HK-2 (cell line): Measurements from ENCODE around the gene UGT1A7.

Source experiments
- DNase-seq: peaks from one replicate; pipeline ENCODE4 v3.0.0-alpha.2; 2018; ENCODE audit not compliant: unreplicated experiment

The UGT1A7 gene

DNA sequence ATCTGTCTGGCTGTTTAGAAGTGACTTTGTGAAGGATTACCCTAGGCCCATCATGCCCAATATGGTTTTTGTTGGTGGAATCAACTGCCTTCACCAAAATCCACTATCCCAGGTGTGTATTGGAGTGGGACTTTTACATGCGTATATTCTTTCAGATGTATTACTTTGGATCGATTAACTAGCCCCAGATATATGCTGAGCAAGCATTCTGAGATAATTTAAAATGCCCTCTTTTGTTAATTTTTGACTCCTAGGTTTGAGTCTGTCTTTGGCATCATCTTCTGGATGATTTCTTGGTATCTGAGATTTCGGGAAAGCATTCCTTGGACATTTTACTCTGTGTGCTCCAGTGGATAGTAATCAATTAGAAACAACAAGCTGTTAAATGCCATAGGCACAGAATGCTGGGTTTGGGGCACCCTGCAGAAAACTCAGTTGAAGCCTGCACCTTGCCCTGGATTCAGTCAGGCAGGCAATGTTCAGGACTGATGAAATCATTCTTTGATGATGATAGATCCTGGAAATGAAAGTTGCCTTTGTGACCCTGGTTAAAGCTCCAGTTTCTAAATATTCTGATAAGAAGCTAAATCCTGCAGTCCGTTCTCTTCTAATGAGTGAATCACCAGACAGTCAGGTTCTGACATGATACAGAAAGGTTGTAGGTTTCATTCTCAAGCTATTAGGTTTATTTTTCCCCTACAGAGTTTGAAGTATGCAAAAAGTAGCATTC lies 79.5 kb downstream of the UGT1A7 start:
- DNase-seq: no peak

DNA sequence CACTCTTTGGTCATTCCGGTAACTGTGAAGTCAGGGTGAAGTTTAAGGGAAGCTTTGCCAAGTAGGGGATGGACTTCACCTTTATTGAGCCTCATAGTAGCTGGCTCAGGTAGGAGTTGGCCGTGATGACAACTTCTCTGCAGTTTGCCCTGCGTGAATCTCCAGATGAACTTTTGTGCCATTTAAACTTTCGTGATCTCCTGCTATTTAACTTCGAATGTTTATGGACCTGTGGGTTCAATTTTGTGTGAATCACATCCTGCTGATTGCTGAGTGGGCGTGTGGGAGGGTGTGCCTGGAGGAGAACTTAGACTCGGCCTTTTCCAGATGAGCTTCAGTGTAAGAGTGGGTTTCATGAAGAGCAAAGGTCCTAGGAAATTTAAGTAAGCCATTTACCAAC lies 82.6 kb downstream of the UGT1A7 start:
- peak; percentile 4 for DNase-seq

GRCh38 chr2:233764761-233765160 lies 83.1 kb downstream of the UGT1A7 start:
- DNase-seq: no peak

DNA sequence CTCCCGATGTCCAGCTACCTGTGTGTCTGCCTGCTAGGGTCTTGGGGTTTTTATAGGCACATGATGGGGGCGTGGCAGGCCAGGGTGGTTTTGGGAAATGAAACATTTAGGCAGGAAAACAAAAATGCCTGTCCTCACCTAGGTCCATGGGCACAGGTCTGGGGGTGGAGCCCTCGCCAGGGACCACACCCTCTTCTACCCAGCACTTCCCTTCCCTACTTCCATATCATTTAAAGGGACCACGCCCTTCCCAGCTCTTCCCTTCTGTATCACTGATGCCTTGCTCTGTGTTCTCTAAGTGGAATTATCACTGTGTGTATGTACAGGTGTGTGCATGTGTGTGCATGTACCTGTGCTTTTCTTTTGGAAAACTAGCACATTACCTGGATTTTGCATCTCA lies 84.7 kb downstream of the UGT1A7 start:
- no peak for DNase-seq

GRCh38 chr2:233768076-233768475 lies 86.4 kb downstream of the UGT1A7 start:
- DNase-seq: no peak

- no peak for DNase-seq
These were observed 87.6 kb downstream of the UGT1A7 start for GRCh38 chr2:233769260-233769659.

GRCh38 chr2:233772153-233772552 lies 90.5 kb downstream of the UGT1A7 start:
- no peak for DNase-seq

- no peak for DNase-seq
These were observed 90.9 kb downstream of the UGT1A7 start for GRCh38 chr2:233772583-233772982.

DNA sequence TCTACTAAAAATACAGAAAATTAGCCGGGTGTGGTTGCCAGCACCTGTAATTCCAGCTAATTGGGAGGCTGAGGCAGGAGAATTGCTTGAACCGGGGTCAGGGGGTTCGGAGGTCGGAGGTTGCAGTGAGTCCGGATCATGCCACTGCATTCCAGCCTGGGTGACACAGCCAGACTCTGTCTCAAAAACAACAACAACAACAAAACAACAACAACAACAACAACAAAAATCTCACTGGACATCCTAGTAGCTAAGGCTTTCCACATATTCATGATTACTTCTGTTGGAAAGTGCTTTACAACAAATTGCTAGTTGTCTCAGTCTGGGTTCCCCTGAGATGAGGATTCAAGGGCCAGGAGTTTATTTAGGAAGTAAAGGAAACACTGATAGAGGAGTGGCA lies 92.2 kb downstream of the UGT1A7 start:
- no peak for DNase-seq

DNA sequence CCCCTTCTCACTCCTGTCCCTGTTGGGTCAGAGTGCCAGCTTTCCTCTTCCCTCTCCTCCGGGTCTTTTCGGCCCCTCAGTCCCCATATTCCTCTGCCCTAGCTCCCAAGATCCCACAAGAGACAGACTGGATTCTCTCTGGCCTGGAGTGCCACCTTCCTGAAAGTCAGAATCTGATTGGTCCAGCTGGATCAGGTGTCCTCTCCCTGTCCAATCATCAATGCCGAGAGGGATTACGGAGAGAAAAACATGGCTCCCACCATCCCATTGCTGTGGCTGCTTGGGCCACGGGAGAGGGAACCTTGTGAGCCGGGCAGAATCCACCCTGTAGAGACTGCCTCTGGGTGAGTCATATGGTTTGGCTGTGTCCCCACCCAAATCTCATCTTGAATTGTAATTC lies 93.7 kb downstream of the UGT1A7 start:
- no peak for DNase-seq

DNA sequence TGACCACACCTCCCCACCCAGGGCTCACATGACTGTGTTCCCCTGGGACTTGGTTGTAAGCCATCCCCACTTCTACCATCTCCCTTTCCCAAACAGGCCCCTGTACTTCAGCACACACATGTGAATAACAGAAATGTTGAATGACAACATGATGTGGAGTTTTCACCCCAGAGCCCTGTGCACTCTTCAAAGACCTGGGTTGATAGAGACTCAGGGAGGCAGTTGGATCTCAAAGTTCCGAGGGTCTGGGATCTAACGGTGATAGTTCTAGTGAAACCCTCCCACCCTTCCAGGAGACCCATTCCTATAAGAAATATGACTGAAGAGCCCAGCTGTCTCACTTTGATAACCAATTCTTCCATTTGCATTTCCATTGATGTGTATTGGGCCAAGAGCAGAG lies 96.3 kb downstream of the UGT1A7 start, which contains the start of gene MROH2A:
Gene MROH2A (plus strand): TSS at position 301 of the 400 bp plus-strand sequence. CDS start 1,029 bp downstream, outside the sequence.
- DNase-seq: no peak

DNA sequence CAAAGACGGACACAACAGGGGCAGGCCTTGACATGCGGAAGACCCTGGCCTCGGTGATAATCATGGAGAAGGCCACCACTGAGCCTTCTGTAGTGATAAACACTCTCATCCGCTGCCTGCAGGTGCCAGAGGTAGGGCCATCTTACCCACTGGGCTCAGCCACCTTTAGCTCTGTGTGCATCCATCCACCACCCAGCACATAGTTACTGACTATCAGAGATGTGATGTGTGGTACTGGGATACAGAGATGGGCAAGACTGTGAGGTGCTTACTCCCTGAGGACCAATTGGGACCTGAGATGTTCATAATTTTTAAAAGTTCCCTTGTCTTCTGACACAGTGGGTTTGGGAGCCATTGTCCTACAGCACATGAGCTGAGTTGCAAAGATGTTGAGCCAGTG lies 98.0 kb downstream of the UGT1A7 start:
- no peak for DNase-seq

DNA sequence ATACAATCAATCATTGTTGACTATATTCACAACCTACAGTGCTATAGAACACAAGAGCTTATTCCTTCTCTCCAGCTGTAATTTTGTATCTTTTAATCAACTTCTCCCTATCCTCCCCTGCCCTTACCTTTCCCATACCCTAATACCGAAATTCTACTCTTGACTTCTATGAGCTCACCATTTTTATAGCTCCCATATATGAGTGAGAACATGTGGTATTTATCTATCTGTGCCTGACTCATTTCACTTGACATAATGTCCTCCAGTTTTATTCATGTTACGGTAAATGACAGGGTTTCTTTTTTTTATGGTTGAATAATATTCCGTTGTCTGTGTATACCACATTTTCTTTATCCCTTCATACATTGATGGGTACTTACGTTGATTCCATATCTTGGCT lies 99.1 kb downstream of the UGT1A7 start:
- DNase-seq: no peak

- DNase-seq: no peak
These were observed 107.9 kb downstream of the UGT1A7 start for GRCh38 chr2:233789554-233789953.

DNA sequence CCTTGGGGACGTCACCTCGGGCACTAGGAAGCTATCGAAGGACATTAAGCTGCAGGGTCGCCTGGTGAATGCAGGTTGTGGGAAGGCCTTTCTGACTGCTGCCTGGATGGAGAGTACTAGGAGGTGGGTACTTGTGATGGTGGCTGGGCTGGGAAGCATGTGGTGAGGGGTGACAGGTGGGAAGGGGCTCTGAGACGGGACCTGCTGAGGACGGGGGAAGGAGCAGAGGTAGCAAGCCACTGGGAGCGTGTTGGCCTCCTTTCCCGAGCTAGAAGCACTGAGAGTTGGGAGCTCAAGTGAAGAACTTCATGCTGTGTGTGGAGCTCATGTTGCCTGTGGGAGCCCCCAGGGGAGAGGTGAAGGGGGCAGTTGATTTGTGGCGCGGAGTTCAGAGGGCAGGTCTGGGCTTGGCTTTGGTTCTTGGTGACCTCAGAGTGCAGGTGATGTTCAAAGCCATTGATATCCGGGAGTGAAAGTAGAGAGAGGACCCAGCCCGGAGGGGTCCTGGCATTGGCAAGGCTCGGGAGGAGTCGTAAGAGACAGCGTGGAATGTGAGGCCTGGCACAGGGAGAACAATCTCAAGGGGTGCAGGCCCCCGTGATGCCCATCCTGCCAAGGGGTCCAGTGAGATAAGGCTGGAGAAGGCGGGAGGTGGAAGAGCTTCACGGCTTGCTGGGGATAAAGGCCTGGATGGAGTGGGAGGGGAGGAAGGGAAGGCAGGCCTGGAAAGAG lies 109.6 kb downstream of the UGT1A7 start:
- no peak for DNase-seq

DNA sequence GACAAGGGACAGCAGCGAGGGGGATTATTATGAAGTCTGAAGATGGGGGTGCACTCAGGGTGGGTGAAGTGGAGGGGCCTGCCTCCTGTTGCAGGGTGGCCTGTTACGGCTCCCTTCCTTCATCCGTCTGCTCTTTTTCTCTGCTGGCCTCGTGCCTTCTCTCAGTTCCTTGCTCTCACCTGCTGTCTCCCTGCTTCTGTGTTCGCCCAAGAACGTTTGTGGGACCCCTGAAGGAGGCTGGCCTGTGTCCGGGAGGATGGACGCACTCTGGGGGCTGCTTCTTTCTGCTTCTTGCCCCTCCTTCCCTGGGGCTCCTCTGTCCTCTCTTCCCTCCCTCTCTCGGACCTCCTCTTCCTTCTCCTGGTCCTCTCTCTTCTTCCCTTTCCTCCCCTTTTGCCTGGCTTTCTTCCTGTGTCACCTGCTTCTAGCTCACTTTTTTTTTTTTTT lies 110.2 kb downstream of the UGT1A7 start:
- no peak for DNase-seq

- DNase-seq: no peak
These were observed 111.0 kb downstream of the UGT1A7 start for GRCh38 chr2:233792720-233793119.

GRCh38 chr2:233793465-233794127 lies 111.9 kb downstream of the UGT1A7 start:
- no peak for DNase-seq

DNA sequence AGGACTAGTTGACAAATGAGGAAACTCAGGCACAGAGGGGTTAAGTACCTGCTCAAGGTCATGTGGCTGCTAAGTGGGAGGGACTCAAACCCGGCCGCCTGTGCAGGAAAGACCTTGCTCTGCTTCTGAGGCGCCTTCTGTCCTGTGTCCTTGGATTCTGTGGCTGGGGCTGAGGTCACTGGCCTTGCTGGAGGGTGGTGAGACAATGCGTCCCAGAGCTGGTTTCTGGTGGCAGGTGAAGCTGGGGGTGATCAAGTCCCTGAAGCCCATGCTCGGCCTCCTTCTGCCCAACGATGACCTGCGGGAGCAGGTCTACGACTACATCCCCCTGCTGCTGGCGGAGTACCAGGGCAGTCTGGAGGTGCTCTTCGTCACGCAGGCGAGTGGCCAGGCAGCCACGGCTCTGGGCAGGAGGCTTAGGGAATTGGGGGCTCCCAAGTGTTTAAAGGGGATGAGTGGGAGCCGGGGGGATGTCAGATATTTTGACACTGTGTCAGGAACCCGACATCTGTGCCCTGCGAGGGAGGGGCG lies 112.5 kb downstream of the UGT1A7 start:
- no peak for DNase-seq

DNA sequence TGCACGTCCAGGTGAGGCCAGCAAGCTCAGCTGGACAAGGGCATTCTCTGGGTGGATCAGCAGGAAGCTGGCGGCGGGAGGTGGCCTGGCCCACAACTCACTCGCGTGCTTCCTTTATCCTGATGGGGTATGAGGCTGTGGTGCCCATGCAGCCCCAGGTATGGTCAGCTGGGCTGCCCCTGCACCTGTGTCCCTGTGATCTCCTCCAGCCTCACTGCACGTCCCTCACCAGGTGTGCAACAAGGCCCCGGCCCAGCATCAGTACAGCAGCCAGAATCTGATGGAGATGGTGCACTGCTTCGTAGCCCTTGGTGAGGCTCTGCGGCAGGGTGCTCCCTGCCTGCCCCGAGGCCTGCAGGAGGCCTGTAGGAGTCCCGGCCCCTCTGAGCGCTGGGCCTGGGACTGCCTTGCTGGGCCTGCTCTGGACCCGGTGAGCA lies 114.1 kb downstream of the UGT1A7 start:
- no peak for DNase-seq

GRCh38 chr2:233796254-233796653 lies 114.6 kb downstream of the UGT1A7 start:
- no peak for DNase-seq

DNA sequence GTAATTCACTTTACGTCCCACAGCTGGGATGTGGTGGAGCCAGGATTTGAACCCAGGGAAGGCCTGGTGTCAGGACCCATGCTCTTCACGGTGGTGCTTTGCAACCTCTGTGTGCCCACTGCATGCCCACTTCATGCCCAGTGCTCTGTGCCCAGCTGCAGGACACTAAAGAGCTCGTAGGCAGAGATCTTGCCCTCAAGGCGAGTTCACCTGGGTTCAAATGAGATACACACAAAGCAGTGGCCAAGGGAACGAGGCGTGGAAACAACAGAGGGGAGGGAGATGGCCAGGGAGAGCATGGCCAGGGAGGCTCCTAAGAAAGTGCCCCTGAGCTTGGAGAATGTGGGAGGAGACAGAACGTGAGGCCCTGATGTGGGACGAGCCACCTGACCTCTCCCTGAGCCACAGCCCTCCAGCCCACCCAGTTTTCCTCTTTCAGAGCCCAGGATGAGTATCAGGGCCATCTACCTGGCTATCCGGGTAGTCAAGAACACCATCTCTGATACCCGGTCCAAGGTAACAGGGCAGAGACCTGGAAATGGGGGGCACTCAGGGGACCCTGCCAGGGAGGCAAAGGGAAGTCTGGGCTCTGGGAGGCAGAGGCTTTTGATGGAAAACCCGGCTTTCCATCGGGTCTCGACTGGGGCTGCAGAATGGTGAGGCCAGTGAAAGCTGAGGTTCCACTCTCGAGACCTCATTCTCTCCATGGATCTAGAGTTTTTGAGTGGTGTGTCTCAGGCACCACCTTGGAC lies 116.8 kb downstream of the UGT1A7 start:
- no peak for DNase-seq
